ENCODE results near the gene RET.

- TF ChIP-seq CTCF (conservative IDR thresholded peaks at IDR 0.05; ENCODE audit: low read depth, low read length) = no peak
- TF ChIP-seq EZH2 (IDR thresholded peaks at IDR 0.05; ENCODE audit: borderline replicate concordance, low read depth, low read length, poor library complexity, severe bottlenecking) = no peak
Measured at GRCh38 chr10:43158636-43159035, 81.8 kb downstream of the RET start.
